NAMALWA (cell line): Measurements from ENCODE around the gene FRMPD1.
"Not testable (repeated sequence)": the region's sequence is repeated elsewhere in the genome, so short reads cannot be mapped to it uniquely, and the experiment has no call there.

Experiments
- DNase-seq: peaks from one replicate; pipeline ENCODE4 v3.0.0-alpha.2; 2015; ENCODE audit warnings: low spot score

FRMPD1 gene

GRCh38 chr9:37740631-37741328 is 90.0 kb downstream of the FRMPD1 start:
- no peak for DNase-seq

GRCh38 chr9:37745970-37746369 is 95.2 kb downstream of the FRMPD1 start:
- DNase-seq = no peak

GRCh38 chr9:37746448-37747270 is 95.9 kb downstream of the FRMPD1 start:
- no peak for DNase-seq

- DNase-seq = peak; percentile 80
Observed at GRCh38 chr9:37747271-37747753, 96.6 kb downstream of the FRMPD1 start.

- DNase-seq = no peak
Observed at GRCh38 chr9:37749129-37749528, 98.4 kb downstream of the FRMPD1 start.

- DNase-seq = no peak
Observed at GRCh38 chr9:37751186-37751585, 100.4 kb downstream of the FRMPD1 start.

- DNase-seq = not testable (repeated sequence)
Observed at GRCh38 chr9:37751704-37752103, 101.0 kb downstream of the FRMPD1 start.

GRCh38 chr9:37752112-37752511 is 101.4 kb downstream of the FRMPD1 start:
- not testable (repeated sequence) for DNase-seq

- DNase-seq = peak; percentile 29
Observed at GRCh38 chr9:37752642-37753488, 102.1 kb downstream of the FRMPD1 start.

GRCh38 chr9:37753489-37754190 is 102.9 kb downstream of the FRMPD1 start, which contains the start of gene TRMT10B:
Gene TRMT10B (plus strand): TSS chr9:37753805. CDS start chr9:37761932, 8,127 bp downstream.
- peak; percentile 74 for DNase-seq

- no peak for DNase-seq
Observed at GRCh38 chr9:37758747-37759146, 108.0 kb downstream of the FRMPD1 start.

GRCh38 chr9:37760416-37761161 is 109.8 kb downstream of the FRMPD1 start:
- no peak for DNase-seq

- no peak for DNase-seq
Observed at GRCh38 chr9:37761511-37761910, 110.8 kb downstream of the FRMPD1 start.

- DNase-seq = not testable (repeated sequence)
Observed at GRCh38 chr9:37765263-37765662, 114.5 kb downstream of the FRMPD1 start.

GRCh38 chr9:37769306-37769705 is 118.6 kb downstream of the FRMPD1 start:
- DNase-seq = no peak

- DNase-seq = no peak
Observed at GRCh38 chr9:37769995-37770394, 119.2 kb downstream of the FRMPD1 start.

GRCh38 chr9:37775216-37775919 is 124.6 kb downstream of the FRMPD1 start:
- DNase-seq = no peak

GRCh38 chr9:37776328-37776727 is 125.6 kb downstream of the FRMPD1 start:
- no peak for DNase-seq

GRCh38 chr9:37778534-37778933 is 127.8 kb downstream of the FRMPD1 start:
- DNase-seq = no peak

GRCh38 chr9:37784291-37784615 is 133.5 kb downstream of the FRMPD1 start:
- no peak for DNase-seq
